Measurements from ENCODE around the gene SYMPK. TPM values are rescaled to one million over a fixed set of nuclear protein-coding genes. Genes with fewer than 3 reads are reported as not detected.

SYMPK gene
- total RNA-seq, 1 donor from 2014 or later = 72.1 TPM

GRCh38 chr19:45816236-45817009 lies 46.5 kb downstream of the SYMPK start:
- H3K9me3 Mint-ChIP-seq (ENCODE audit: unreplicated experiment) = no peaks in the 10 kb centered on the region
- H3K4me1 Mint-ChIP-seq (ENCODE audit: unreplicated experiment) = peaks cover 10% of the 10 kb centered on the region
- peak overlapping the region; percentile 45 for H3K4me3 Mint-ChIP-seq (ENCODE audit: unreplicated experiment)
- TF ChIP-seq CTCF (IDR thresholded peaks at IDR 0.05) = no peak
- H3K27ac Mint-ChIP-seq (ENCODE audit: unreplicated experiment) = peak overlapping the region; percentile 72
- no peaks in the 10 kb centered on the region for H3K27me3 Mint-ChIP-seq (ENCODE audit: unreplicated experiment)
- no peak for DNase-seq (ENCODE audit: extremely low spot score, unreplicated experiment)
- no peaks in the 10 kb centered on the region for H3K36me3 Mint-ChIP-seq (ENCODE audit: unreplicated experiment)

GRCh38 chr19:45815481-45816216 lies 47.3 kb downstream of the SYMPK start:
- Mint-ChIP-seq H3K36me3 (ENCODE audit: unreplicated experiment) (no peaks in the 10 kb centered on the region), H3K9me3 (ENCODE audit: unreplicated experiment) (no peaks in the 10 kb centered on the region), H3K4me1 (ENCODE audit: unreplicated experiment) (peaks cover 10% of the 10 kb centered on the region), H3K27me3 (ENCODE audit: unreplicated experiment) (no peaks in the 10 kb centered on the region), H3K4me3 (ENCODE audit: unreplicated experiment) (peak overlapping the region; percentile 88), H3K27ac (ENCODE audit: unreplicated experiment) (peak overlapping the region; percentile 72)
- no peak for DNase-seq (ENCODE audit: extremely low spot score, unreplicated experiment)
- no peak for TF ChIP-seq CTCF (IDR thresholded peaks at IDR 0.05)

GRCh38 chr19:45814851-45815480 lies 48.0 kb downstream of the SYMPK start, which contains the start of gene RSPH6A:
Gene RSPH6A (minus strand): TSS chr19:45815308. CDS start chr19:45815176, 132 bp downstream.
- no peak for TF ChIP-seq CTCF (IDR thresholded peaks at IDR 0.05)
- Mint-ChIP-seq H3K9me3 (ENCODE audit: unreplicated experiment) (no peaks in the 10 kb centered on the region), H3K4me3 (ENCODE audit: unreplicated experiment) (peak within 1 kb of the TSS; percentile 88), H3K4me1 (ENCODE audit: unreplicated experiment) (peaks cover 16% of the 10 kb centered on the region), H3K27me3 (ENCODE audit: unreplicated experiment) (no peaks in the 10 kb centered on the region), H3K36me3 (ENCODE audit: unreplicated experiment) (no peaks in the 10 kb centered on the region), H3K27ac (ENCODE audit: unreplicated experiment) (peak within 1 kb of the TSS; percentile 72)
- DNase-seq (ENCODE audit: extremely low spot score, unreplicated experiment) = no peak

GRCh38 chr19:45814166-45814780 lies 48.7 kb downstream of the SYMPK start:
- DNase-seq (ENCODE audit: extremely low spot score, unreplicated experiment) = no peak
- Mint-ChIP-seq H3K27ac (ENCODE audit: unreplicated experiment) (no peak overlapping the region), H3K4me3 (ENCODE audit: unreplicated experiment) (no peak overlapping the region)

More at GRCh38 chr19:45814166-45814780, 48.7 kb downstream of the SYMPK start:
- no peak for TF ChIP-seq CTCF (IDR thresholded peaks at IDR 0.05)
- H3K27me3 Mint-ChIP-seq (ENCODE audit: unreplicated experiment) = no peaks in the 10 kb centered on the region
- peaks cover 22% of the 10 kb centered on the region for H3K4me1 Mint-ChIP-seq (ENCODE audit: unreplicated experiment)
- no peaks in the 10 kb centered on the region for H3K9me3 Mint-ChIP-seq (ENCODE audit: unreplicated experiment)
- no peaks in the 10 kb centered on the region for H3K36me3 Mint-ChIP-seq (ENCODE audit: unreplicated experiment)
